Superior temporal gyrus (tissue), 1 donor: ENCODE measurements around the gene SH3BP2.
A peak's percentile ranks its signal among the peaks of the same experiment; 100 is the strongest.

Experiments
- DNase-seq: peaks from one replicate; pipeline ENCODE4 v3.0.0-alpha.2; 2016; ENCODE audit errors: extremely low spot score

SH3BP2 gene

DNA sequence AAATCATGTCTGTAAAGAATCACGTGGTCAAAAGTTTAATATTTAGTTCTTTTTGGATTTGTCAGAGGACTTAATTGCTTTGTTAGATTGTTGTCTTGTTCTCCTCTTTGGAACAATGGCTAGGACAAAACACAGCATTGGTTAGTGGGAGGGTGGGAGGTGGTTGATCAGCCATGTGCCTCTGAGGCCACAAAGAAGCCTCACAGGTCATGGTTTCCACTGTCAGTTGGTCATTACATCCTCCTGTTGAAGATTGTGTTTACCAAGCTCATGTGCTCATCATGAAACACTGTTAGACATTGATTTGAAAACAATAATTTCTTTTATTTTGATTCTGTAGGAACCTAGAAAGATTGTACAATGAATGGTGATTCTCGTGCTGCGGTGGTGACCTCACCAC lies 82.7 kb downstream of the SH3BP2 start:
- peak; percentile 87 for DNase-seq

DNA sequence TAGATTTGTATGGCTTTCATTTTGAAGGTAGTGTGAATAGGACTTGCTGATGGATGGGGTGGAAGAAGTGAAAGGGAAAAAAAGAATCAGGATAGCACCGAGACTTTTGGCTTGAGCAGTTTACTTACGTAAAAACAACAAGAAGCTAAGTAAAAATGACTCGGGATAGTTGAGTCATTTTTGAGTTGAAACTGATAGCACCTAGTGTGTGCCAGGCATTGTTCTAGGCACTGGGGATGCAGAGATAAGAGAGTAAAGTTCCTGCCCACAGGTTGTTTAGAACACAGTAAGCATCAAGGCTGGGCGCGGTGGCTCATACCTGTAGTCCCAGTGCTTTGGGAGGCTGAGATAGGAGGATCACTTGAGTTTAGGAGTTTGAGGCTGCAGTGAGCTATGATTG lies 85.5 kb downstream of the SH3BP2 start:
- no peak for DNase-seq

DNA sequence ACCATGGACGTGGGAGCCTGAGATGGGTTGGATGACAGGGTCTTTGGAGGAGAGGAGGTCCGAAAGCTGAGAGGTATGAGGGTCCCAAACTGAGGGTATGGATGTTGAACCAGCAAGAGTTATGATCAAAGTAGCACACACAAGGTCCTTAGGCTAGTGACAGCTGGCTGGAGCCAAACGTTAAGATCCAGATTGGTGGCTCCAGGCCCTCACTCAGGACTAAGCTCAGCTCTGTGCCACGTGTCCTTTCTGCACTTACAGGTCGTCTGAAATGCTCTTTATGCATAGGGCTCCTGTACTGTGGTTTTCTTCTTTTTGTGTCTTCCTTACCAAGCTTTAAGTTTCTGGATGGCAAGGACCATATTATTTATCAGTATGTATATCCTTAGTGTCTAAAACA lies 86.1 kb downstream of the SH3BP2 start:
- DNase-seq: no peak

DNA sequence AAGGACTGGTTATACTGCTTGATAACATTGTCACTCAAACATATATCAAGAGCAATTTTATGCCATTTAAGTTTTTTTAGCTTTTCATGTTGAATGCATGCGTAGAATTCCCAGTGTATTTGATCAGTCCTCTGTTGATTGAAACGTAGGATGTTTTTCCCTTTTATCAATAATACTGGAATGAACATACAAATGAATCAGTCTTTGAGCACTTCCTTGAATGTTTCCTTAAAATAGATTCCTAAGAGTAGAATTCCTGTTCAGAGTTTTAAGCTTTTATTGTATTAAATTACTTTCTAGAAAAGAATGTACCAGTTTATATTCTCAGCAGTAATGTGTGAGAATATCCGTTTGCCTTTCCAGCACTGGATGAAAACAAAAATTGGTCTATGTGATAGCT lies 88.5 kb downstream of the SH3BP2 start:
- no peak for DNase-seq

DNA sequence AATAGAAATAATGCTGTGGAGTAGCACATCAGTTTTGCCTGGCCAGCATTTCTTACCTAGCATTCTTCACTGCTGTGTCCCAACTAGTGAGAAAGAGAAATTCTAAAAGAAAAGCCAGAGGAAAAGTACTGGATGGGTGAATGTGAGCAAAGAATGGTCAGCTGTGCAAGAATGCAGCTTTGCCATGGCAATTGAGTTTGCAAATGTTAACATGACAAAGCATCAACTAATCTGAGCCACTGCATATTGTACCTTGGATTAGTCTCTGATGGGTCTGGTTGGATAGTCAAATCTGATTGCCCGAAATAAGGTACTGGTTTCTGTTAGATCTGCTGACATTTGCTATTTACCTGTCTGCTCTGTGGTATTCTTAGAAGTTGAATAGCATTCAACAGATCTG lies 89.5 kb downstream of the SH3BP2 start:
- no peak for DNase-seq

DNA sequence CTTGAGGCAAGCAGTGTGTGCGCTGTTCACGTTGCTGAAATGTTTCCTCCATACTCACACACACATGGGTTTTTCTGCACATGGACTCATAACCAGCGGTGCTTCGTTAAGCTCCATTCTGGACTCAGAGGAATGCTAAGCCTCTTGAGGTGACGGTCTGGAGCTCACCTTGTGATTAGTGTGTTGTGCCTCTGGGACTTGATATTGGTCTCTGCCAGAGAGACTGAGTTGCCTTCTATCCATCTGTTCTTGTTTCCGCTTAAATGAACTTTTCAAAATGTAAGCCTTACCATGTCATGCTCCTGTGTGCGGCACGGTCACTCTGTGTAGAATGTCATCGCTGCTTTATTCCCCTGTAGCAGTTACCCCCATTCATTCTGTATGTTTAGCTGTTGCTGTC lies 93.3 kb downstream of the SH3BP2 start:
- no peak for DNase-seq

DNA sequence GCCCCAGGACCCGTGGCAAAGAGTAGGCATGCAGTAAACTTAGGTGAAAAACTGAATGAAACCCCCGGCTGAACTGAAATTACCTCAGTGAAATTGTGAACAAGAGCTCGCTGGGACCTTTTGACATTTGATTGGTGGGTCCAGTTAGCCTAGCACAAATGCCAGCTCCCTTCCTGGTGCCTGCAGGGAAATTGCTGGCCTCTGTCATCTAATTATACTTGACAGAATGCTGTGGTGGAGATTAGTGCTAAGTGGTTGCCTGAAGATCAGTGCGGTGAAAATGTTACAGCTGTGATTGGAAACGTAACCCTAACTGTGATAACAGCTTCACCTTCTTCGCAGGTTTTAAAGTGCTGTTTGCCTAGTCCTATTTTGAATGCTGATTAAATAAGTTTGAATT lies 93.7 kb downstream of the SH3BP2 start:
- DNase-seq: no peak

DNA sequence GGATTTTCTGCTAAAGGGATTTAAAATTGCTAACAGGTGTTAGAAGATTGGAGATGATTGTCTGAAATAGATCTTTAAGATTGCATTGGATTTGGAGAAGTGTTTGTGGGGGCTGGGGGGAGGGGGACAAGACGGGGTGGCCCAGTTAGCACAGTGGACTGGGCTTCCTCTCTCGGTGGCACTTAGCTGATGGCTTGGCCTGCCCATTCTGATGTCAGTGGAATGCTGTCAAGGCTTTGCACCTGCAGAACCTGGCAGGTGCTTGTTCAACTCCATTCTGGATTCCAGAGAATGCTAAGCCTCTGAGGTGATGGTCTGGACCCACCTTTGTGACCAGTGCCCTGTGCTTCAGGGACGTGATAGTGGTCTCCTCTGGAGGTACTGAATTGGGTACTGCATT lies 94.5 kb downstream of the SH3BP2 start:
- DNase-seq: no peak

DNA sequence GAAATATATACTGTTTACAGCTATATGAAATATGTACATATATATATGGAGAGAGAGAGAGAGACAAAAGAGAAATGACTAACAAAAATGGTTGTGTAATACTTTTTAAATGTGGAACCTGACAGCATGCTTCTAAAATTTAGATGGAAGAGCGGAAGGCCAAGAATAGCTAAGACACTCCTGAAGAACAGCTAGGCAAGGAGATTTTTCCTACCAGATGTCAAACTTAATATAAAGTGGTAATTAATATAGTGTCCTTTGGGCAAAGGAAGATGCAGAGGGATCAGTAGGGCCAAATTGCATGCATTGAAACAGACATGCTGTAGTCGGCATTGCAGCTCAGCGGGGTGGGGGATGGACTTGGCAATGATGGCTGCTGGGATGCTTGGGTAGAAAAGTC lies 96.0 kb downstream of the SH3BP2 start:
- peak; percentile 48 for DNase-seq
